ENCODE data around the gene ACBD6. TPM values are rescaled to one million over a fixed set of nuclear protein-coding genes. Genes with fewer than 3 reads are reported as not detected.

The ACBD6 gene
- total RNA-seq, 1 experiment from 2014 or later, result 73.6 TPM

GRCh38 chr1:180535418-180535999 is 33.1 kb upstream of the ACBD6 start:
- intact Hi-C loops (cut with micrococcal nuclease; ENCODE audit: unreplicated experiment), result no loop called here

GRCh38 chr1:180534214-180534613 is 31.8 kb upstream of the ACBD6 start:
- no peak for TF ChIP-seq CTCF (IDR thresholded peaks at IDR 0.05; ENCODE audit: unreplicated experiment)
- H3K36me3 Mint-ChIP-seq (ENCODE audit: insufficient read depth, unreplicated experiment), result peaks cover 7% of the 10 kb centered on the region
- H3K4me3 Mint-ChIP-seq (ENCODE audit: low read depth, unreplicated experiment), result no peak overlapping the region
- no peak overlapping the region for H3K27ac Mint-ChIP-seq (ENCODE audit: unreplicated experiment)
- BruUV-seq (replicated peaks), result no TSS peak
- intact Hi-C loops (cut with micrococcal nuclease; ENCODE audit: unreplicated experiment), result loop anchor here (5.0 kb wide), 1 partner anchor 328 kb away; no protein-coding TSS in a partner anchor
- CTCF ChIA-PET, result no interaction called here
- H3K9me3 Mint-ChIP-seq (ENCODE audit: low read depth, unreplicated experiment), result no peaks in the 10 kb centered on the region
- peaks cover 17% of the 10 kb centered on the region for H3K4me1 Mint-ChIP-seq (ENCODE audit: low read depth, unreplicated experiment)
- H3K27me3 Mint-ChIP-seq (ENCODE audit: unreplicated experiment), result no peaks in the 10 kb centered on the region
- no peak for DNase-seq

More at GRCh38 chr1:180535418-180535999, 33.1 kb upstream of the ACBD6 start:
- Mint-ChIP-seq H3K4me3 (ENCODE audit: low read depth, unreplicated experiment) (no peak overlapping the region), H3K9me3 (ENCODE audit: low read depth, unreplicated experiment) (no peaks in the 10 kb centered on the region), H3K4me1 (ENCODE audit: low read depth, unreplicated experiment) (peaks cover 6% of the 10 kb centered on the region), H3K27me3 (ENCODE audit: unreplicated experiment) (no peaks in the 10 kb centered on the region), H3K36me3 (ENCODE audit: insufficient read depth, unreplicated experiment) (peaks cover 2% of the 10 kb centered on the region), H3K27ac (ENCODE audit: unreplicated experiment) (no peak overlapping the region)
- no peak for DNase-seq
- CTCF ChIA-PET, result no interaction called here
- BruUV-seq (replicated peaks), result no TSS peak
- TF ChIP-seq CTCF (IDR thresholded peaks at IDR 0.05; ENCODE audit: unreplicated experiment), result no peak

- Mint-ChIP-seq H3K4me1 (ENCODE audit: low read depth, unreplicated experiment) (peaks cover 21% of the 10 kb centered on the region), H3K36me3 (ENCODE audit: insufficient read depth, unreplicated experiment) (peaks cover 7% of the 10 kb centered on the region), H3K27me3 (ENCODE audit: unreplicated experiment) (no peaks in the 10 kb centered on the region), H3K27ac (ENCODE audit: unreplicated experiment) (no peak overlapping the region), H3K9me3 (ENCODE audit: low read depth, unreplicated experiment) (no peaks in the 10 kb centered on the region), H3K4me3 (ENCODE audit: low read depth, unreplicated experiment) (no peak overlapping the region)
- TF ChIP-seq CTCF (IDR thresholded peaks at IDR 0.05; ENCODE audit: unreplicated experiment), result peak; percentile 90
- CTCF ChIA-PET, result no interaction called here
- DNase-seq, result peak; percentile 85
- no TSS peak for BruUV-seq (replicated peaks)
- intact Hi-C loops (cut with micrococcal nuclease; ENCODE audit: unreplicated experiment), result loop anchor here (1.0 to 5.0 kb wide), 3 partner anchors 99 to 329 kb away; partner anchors contain the start of gene XPR1
Observed at GRCh38 chr1:180533266-180533987, 31.1 kb upstream of the ACBD6 start.

GRCh38 chr1:180532854-180533253 is 30.5 kb upstream of the ACBD6 start:
- H3K27me3 Mint-ChIP-seq (ENCODE audit: unreplicated experiment), result no peaks in the 10 kb centered on the region
- intact Hi-C loops (cut with micrococcal nuclease; ENCODE audit: unreplicated experiment), result loop anchor here (1.0 to 5.0 kb wide), 3 partner anchors 100 to 329 kb away; partner anchors contain the start of gene XPR1

More at GRCh38 chr1:180532854-180533253, 30.5 kb upstream of the ACBD6 start:
- H3K36me3 Mint-ChIP-seq (ENCODE audit: insufficient read depth, unreplicated experiment), result peaks cover 7% of the 10 kb centered on the region
- no peak overlapping the region for H3K4me3 Mint-ChIP-seq (ENCODE audit: low read depth, unreplicated experiment)
- peaks cover 24% of the 10 kb centered on the region for H3K4me1 Mint-ChIP-seq (ENCODE audit: low read depth, unreplicated experiment)
- no TSS peak for BruUV-seq (replicated peaks)
- TF ChIP-seq CTCF (IDR thresholded peaks at IDR 0.05; ENCODE audit: unreplicated experiment), result no peak
- DNase-seq, result no peak
- no peaks in the 10 kb centered on the region for H3K9me3 Mint-ChIP-seq (ENCODE audit: low read depth, unreplicated experiment)
- H3K27ac Mint-ChIP-seq (ENCODE audit: unreplicated experiment), result no peak overlapping the region
- CTCF ChIA-PET, result no interaction called here
